Lung (tissue), 12 donors: ENCODE results near the gene MAP2K5. TPM values are rescaled to one million over a fixed set of nuclear protein-coding genes. Genes with fewer than 3 reads are reported as not detected.
A peak's percentile ranks its signal among the peaks of the same experiment; 100 is the strongest.

ENCODE experiments used
- ATAC-seq: fragments of 200-7000 bp; cut with Tn5 transposase; one replicate; pipeline ENCODE4 v1.9.1; 2020; ENCODE audit warnings: moderate number of reproducible peaks; ENCODE audit not compliant: insufficient read depth, low FRiP score
- DNase-seq, 3 donors: peaks; one replicate each; pipeline ENCODE4 v3.0.0-alpha.2; 2013 to 2017
- H3K27ac ChIP-seq, 2 donors: one replicate each; pipeline ENCODE4 v1.5.1; 2013; ENCODE audit warnings: mild to moderate bottlenecking in 2 of 2, moderate library complexity in 2 of 2, control low read depth in 1 of 2, inconsistent platforms in 1 of 2, low read depth in 1 of 2, low read length in 1 of 2
- H3K27me3 ChIP-seq, 3 donors: one replicate each; pipeline ENCODE4 v1.5.1; 2013; ENCODE audit warnings: low read length in 2 of 3; ENCODE audit not compliant: control insufficient read depth in 3 of 3, insufficient read depth in 3 of 3
- H3K36me3 ChIP-seq, 4 donors: one replicate each; pipeline ENCODE4 v1.5.1; 2013; ENCODE audit warnings: low read length in 4 of 4, mild to moderate bottlenecking in 1 of 4, moderate library complexity in 1 of 4; ENCODE audit not compliant: control insufficient read depth in 4 of 4, insufficient read depth in 4 of 4
- H3K4me1 ChIP-seq, 5 donors: one replicate each; pipeline ENCODE4 v1.5.1; 2013; ENCODE audit warnings: low read length in 5 of 5, mild to moderate bottlenecking in 2 of 5, moderate library complexity in 1 of 5; ENCODE audit not compliant: control insufficient read depth in 5 of 5, insufficient read depth in 5 of 5
- H3K4me3 ChIP-seq: one replicate; pipeline ENCODE4 v1.5.1; 2013; ENCODE audit warnings: mild to moderate bottlenecking, control low read depth, moderate library complexity
- H3K9ac ChIP-seq, 2 donors: one replicate each; pipeline ENCODE4 v1.5.1; 2013; ENCODE audit warnings: low read length in 2 of 2, control low read depth in 1 of 2; ENCODE audit not compliant: insufficient read depth in 1 of 2
- H3K9me3 ChIP-seq, 4 donors: one replicate each; pipeline ENCODE4 v1.5.1; 2013; ENCODE audit warnings: low read length in 3 of 4, mild to moderate bottlenecking in 1 of 4, moderate library complexity in 1 of 4; ENCODE audit not compliant: control insufficient read depth in 4 of 4, insufficient read depth in 3 of 4
- WGBS, 2 donors: extraction: QIAGEN DNeasy Blood & Tissue Kit; methylation state at CpG; one replicate each; pipeline ENCODE4 v1.1.7; 2013; 5-methylcytosine and 5-hydroxymethylcytosine counted together
- polyA plus RNA-seq, 2 donors: library from polyadenylated mRNA; stranded (reverse); fragments of 200-250 nt; gene quantifications; one replicate each; pipeline ENCODE4 v1.2.1, GENCODE V29; 2013
- total RNA-seq, 2 donors: library from RNA; depleted of rRNA in 1 of 2; stranded (reverse); fragments of >200 nt in 1 of 2; gene quantifications; one replicate each; pipeline ENCODE4 v1.2.1, GENCODE V29; 2014 to 2021
- TF ChIP-seq, protein P1 (sequence below): IDR thresholded peaks from 2 replicates; pipeline ENCODE4 v1.5.1; 2012; ENCODE audit warnings: mild to moderate bottlenecking; ENCODE audit errors: control extremely low read depth, extremely low read depth
- donor health status: control.
- donor health status: control.
- donor health status: Bipolar disorder and iron deficiency.
- donor health status: healthy.
- donor health status: DM: yes; HTN: yes; CAD: no.

The MAP2K5 gene
- total and polyA plus RNA-seq, 4 donors, result 6.3 to 19.1 (median 12.4) TPM

DNA sequence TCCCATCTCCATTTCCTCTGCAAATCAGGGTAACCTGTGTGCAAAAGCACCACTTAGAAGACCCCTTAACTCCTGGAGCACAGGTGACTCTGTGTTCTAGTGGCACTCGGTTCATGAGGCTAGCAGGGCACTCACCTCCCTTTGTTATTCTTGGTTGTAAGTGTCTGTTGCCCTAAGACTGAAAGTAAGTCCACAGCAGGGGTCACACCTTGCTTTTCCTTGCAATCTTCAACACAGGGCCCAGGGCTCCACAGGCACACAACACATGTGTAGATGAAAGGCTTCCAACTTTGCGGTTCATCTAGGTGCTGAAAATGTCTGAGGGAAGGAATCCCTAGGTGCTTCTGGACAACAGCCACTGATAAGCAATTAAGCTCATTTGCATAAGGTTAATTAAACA, 294.5 kb downstream of the MAP2K5 start:
- Histone ChIP-seq H3K27me3 (peaks cover 0 to 54% (median 51%) of the 10 kb centered on the region in 3 donors), H3K4me3 (no peak overlapping the region), H3K27ac (no peak overlapping the region), H3K9me3 (no peaks in the 10 kb centered on the region), H3K9ac (no peak overlapping the region), H3K36me3 (no peaks in the 10 kb centered on the region), H3K4me1 (peaks cover 0 to 55% (median 7%) of the 10 kb centered on the region in 5 donors)
- DNase-seq, result no peak
- TF ChIP-seq, protein P1, sequence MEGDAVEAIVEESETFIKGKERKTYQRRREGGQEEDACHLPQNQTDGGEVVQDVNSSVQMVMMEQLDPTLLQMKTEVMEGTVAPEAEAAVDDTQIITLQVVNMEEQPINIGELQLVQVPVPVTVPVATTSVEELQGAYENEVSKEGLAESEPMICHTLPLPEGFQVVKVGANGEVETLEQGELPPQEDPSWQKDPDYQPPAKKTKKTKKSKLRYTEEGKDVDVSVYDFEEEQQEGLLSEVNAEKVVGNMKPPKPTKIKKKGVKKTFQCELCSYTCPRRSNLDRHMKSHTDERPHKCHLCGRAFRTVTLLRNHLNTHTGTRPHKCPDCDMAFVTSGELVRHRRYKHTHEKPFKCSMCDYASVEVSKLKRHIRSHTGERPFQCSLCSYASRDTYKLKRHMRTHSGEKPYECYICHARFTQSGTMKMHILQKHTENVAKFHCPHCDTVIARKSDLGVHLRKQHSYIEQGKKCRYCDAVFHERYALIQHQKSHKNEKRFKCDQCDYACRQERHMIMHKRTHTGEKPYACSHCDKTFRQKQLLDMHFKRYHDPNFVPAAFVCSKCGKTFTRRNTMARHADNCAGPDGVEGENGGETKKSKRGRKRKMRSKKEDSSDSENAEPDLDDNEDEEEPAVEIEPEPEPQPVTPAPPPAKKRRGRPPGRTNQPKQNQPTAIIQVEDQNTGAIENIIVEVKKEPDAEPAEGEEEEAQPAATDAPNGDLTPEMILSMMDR, result no peak
- ATAC-seq, result no peak
- 61 to 78% methylated on average over 2 of the region's 2 CpGs for WGBS, 2 donors

DNA sequence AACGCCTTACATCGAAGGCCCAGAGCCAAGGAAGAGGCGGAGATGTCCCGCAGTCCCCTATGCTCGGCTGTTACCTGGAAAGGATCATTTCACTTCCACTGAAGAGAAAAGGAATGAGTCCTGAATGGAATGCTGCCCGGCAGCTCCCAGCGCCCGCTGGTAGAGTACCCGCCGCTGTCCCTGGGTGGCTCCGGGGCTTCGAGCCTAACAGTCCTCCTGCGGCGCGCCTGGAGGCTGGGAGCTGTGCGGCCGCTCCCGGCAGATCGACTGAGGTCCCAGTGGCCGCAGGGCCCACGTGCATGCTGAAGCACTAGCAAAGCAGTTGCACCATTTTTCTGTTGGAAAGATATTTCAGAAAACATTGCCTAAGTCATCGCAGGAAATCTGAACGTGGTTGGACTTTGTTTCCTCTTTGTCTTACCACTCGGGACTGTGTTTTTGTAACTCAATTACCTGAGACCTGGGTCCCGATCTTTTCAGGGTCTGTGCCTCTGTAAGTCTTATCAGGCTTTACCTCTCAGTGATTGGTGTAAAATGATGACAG, 296.4 kb downstream of the MAP2K5 start:
- H3K4me1 ChIP-seq, result peaks cover 0 to 47% (median 5%) of the 10 kb centered on the region in 5 donors
- DNase-seq, result peak; percentile 64 to 79 (median 73)
- no peaks in the 10 kb centered on the region for H3K9me3 ChIP-seq
- H3K27me3 ChIP-seq, result peaks cover 0 to 36% (median 31%) of the 10 kb centered on the region in 3 donors
- no peak for ATAC-seq
- no peak overlapping the region for H3K4me3 ChIP-seq
- peak overlapping the region in 1 of 2 donors; percentile 79 for H3K9ac ChIP-seq
- WGBS, 2 donors, result 6 to 14% methylated on average over 25 of the region's 25 CpGs
- peak overlapping the region in 1 of 2 donors; percentile 9 for H3K27ac ChIP-seq
- TF ChIP-seq, protein P1, result no peak
- no peaks in the 10 kb centered on the region for H3K36me3 ChIP-seq

DNA sequence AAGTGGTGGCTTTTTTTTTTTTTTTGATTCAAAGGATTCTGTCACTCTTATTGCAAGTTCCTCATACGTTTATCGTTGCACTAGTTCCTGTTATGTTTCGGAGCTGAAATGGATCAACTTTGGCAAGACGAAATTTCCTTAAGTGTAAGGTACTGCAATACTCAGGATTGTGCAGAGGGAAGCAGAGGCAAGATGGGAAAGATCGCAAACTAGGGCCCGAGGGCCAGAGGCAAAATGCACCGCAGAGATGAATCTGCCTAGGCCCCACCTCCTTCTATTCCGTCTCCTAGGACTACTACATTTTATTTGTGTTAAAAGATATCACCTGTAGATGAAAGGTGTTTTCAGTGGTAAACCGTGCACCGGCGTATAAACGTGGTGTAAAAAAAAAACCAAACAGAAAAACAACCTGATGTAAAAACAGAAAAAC, 297.0 kb downstream of the MAP2K5 start:
- WGBS, 2 donors, result 0 to 1% methylated on average over 12 of the region's 12 CpGs
- DNase-seq (peak in 2 of 3 donors; percentile 53 to 62), ATAC-seq (no peak)
- Histone ChIP-seq H3K27ac (peak overlapping the region; percentile 5 to 68), H3K4me3 (peak overlapping the region; percentile 9), H3K4me1 (peaks cover 0 to 45% (median 5%) of the 10 kb centered on the region in 5 donors), H3K9ac (peak overlapping the region; percentile 80 to 97), H3K9me3 (no peaks in the 10 kb centered on the region), H3K36me3 (no peaks in the 10 kb centered on the region), H3K27me3 (peaks cover 0 to 30% (median 27%) of the 10 kb centered on the region in 3 donors)
- TF ChIP-seq, protein P1, result no peak
